ENCODE measurements around the gene IDH3A. TPM values are rescaled to one million over a fixed set of nuclear protein-coding genes. Genes with fewer than 3 reads are reported as not detected.
A peak's percentile ranks its signal among the peaks of the same experiment; 100 is the strongest.
"Not testable (repeated sequence)": the region's sequence is repeated elsewhere in the genome, so short reads cannot be mapped to it uniquely, and the experiment has no call there.

IDH3A gene
- total RNA-seq, 2 donors from 2014 or later = 61.9 to 176 TPM

- Mint-ChIP-seq H3K4me3 (peak overlapping the region; percentile 93), H3K9me3 (no peaks in the 10 kb centered on the region), H3K4me1 (peaks cover 17% of the 10 kb centered on the region), H3K36me3 (ENCODE audit: low read depth) (peaks cover 6% of the 10 kb centered on the region), H3K27ac (no peak overlapping the region), H3K27me3 (no peaks in the 10 kb centered on the region)
- no peak for ATAC-seq (replicated peaks)
These were observed 2.6 kb upstream of the IDH3A start for GRCh38 chr15:78146425-78147154.

GRCh38 chr15:78147566-78147965 is 1.6 kb upstream of the IDH3A start:
- Mint-ChIP-seq H3K4me1 (peaks cover 17% of the 10 kb centered on the region), H3K4me3 (peak overlapping the region; percentile 93), H3K9me3 (no peaks in the 10 kb centered on the region), H3K27ac (peak overlapping the region; percentile 91), H3K27me3 (no peaks in the 10 kb centered on the region), H3K36me3 (ENCODE audit: low read depth) (peaks cover 9% of the 10 kb centered on the region)
- ATAC-seq (replicated peaks) = no peak

GRCh38 chr15:78148392-78149067 is 632 bp upstream of the IDH3A start:
- peak; percentile 8 for ATAC-seq (replicated peaks)
- peaks cover 22% of the 10 kb centered on the region for H3K4me1 Mint-ChIP-seq
- H3K36me3 Mint-ChIP-seq (ENCODE audit: low read depth) = peaks cover 19% of the 10 kb centered on the region
- H3K27ac Mint-ChIP-seq = peak overlapping the region; percentile 91
- no peaks in the 10 kb centered on the region for H3K9me3 Mint-ChIP-seq
- peak overlapping the region; percentile 93 for H3K4me3 Mint-ChIP-seq
- H3K27me3 Mint-ChIP-seq = no peaks in the 10 kb centered on the region

DNA sequence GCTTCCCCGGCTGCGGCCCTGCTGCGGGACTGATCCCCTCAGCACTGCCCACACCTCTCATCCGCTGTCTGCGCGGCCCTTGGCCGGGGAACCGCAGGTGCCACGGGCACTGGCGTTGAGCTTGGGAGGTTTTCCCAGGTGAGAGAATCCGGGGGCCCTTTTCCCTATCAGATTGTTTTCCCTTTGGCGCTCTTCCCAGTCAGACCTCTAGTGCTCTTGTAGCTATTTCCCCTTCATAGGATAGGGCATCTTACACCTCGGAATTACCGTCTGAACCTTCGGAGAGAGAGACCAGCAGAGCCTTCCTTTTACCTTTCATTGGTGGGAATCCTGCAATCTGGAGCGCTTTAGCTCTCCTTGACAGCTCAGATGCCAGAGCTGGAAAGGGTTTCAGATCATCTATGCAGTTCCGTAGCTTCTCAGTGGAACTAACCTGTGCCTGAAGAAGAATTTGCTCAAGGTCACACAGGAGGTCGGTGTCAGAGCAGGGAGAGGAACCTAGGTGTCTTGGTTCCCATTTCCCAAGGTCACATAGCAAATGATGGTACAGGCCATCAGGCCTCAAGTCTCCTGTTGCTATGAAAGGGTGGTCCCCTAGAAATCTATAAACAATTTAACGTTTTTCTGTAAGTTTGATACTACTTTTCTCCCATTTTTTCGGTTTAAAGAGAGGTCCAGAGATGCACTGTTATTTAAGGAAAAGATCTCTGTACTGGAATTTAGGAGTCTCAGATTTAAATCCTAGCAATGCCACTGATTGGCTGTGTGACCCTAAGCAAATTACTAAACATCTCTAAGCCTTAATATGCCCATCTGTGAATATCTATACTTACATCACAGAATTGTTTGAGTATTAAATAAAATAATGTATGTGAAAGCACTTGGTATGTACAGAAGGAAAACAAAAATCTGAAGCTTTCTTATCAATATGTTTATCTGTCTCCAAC is 916 bp downstream of the IDH3A start:
- Mint-ChIP-seq H3K27me3 (no peaks in the 10 kb centered on the region), H3K27ac (peak overlapping the region; percentile 95), H3K36me3 (ENCODE audit: low read depth) (peaks cover 24% of the 10 kb centered on the region), H3K9me3 (no peaks in the 10 kb centered on the region), H3K4me1 (peaks cover 22% of the 10 kb centered on the region), H3K4me3 (peak overlapping the region; percentile 93)
- ATAC-seq (replicated peaks) = no peak

GRCh38 chr15:78151075-78151474 is 1.9 kb downstream of the IDH3A start:
- Mint-ChIP-seq H3K36me3 (ENCODE audit: low read depth) (peaks cover 34% of the 10 kb centered on the region), H3K4me3 (peak overlapping the region; percentile 93), H3K27ac (peak overlapping the region; percentile 39), H3K4me1 (peaks cover 22% of the 10 kb centered on the region)
- H3K9me3 Mint-ChIP-seq; H3K27me3 Mint-ChIP-seq; ATAC-seq (replicated peaks): not testable (repeated sequence)

DNA sequence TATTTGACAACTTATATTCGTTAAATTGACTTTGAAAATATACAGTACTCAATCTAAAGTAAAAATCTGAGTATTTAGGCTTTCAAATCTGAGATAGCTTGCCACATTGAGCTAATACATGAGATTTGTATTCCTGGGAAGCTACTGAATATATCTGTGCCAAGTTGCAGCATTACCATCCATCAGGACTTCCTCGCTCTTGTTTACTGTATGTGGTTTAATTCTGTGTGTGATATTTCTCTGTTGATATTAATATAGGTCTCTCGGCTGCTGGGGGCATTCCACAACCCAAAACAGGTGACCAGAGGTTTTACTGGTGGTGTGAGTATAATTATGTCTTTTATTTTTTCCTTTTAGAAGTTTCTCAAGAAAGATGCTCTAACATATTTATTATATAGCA is 5.8 kb downstream of the IDH3A start:
- peaks cover 14% of the 10 kb centered on the region for H3K4me1 Mint-ChIP-seq
- no peak overlapping the region for H3K4me3 Mint-ChIP-seq
- H3K36me3 Mint-ChIP-seq (ENCODE audit: low read depth) = peaks cover 70% of the 10 kb centered on the region
- no peak overlapping the region for H3K27ac Mint-ChIP-seq
- no peaks in the 10 kb centered on the region for H3K27me3 Mint-ChIP-seq
- ATAC-seq (replicated peaks) = no peak
- H3K9me3 Mint-ChIP-seq = no peaks in the 10 kb centered on the region

- ATAC-seq (replicated peaks) = no peak
- no peak overlapping the region for H3K27ac Mint-ChIP-seq
- H3K4me1 Mint-ChIP-seq = peaks cover 12% of the 10 kb centered on the region
- H3K36me3 Mint-ChIP-seq (ENCODE audit: low read depth) = peaks cover 72% of the 10 kb centered on the region
- H3K9me3 Mint-ChIP-seq = no peaks in the 10 kb centered on the region
- no peak overlapping the region for H3K4me3 Mint-ChIP-seq
- H3K27me3 Mint-ChIP-seq = no peaks in the 10 kb centered on the region
These were observed 6.3 kb downstream of the IDH3A start for GRCh38 chr15:78155355-78155939.

- Mint-ChIP-seq H3K4me3 (no peak overlapping the region), H3K36me3 (ENCODE audit: low read depth) (peaks cover 75% of the 10 kb centered on the region), H3K4me1 (peaks cover 4% of the 10 kb centered on the region), H3K9me3 (no peaks in the 10 kb centered on the region), H3K27ac (no peak overlapping the region), H3K27me3 (no peaks in the 10 kb centered on the region)
- no peak for ATAC-seq (replicated peaks)
These were observed 7.5 kb downstream of the IDH3A start for GRCh38 chr15:78156653-78157052.

GRCh38 chr15:78157203-78157602 is 8.0 kb downstream of the IDH3A start:
- H3K9me3 Mint-ChIP-seq = no peaks in the 10 kb centered on the region
- H3K4me1 Mint-ChIP-seq = peaks cover 4% of the 10 kb centered on the region
- no peak overlapping the region for H3K27ac Mint-ChIP-seq
- H3K36me3 Mint-ChIP-seq (ENCODE audit: low read depth) = peaks cover 80% of the 10 kb centered on the region
- no peak overlapping the region for H3K4me3 Mint-ChIP-seq
- no peak for ATAC-seq (replicated peaks)
- H3K27me3 Mint-ChIP-seq = no peaks in the 10 kb centered on the region

DNA sequence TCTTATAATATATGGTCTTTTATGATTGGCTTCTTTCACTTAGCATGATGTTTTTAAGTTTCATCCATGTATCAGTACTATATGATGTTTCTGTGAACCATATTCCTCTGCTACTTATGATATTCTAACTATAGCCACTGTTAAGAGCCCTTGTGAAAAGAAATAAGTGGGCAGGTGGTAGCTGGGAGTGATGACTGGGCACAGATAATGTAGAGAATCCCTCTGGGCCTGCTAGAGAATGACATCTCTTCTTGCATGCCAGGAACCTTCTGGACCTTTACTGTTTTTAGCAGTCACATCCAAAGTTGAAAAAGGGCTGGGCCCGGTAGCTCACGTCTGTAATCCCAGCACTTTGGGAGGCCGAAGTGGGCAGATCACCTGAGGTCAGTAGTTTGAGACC is 10.2 kb downstream of the IDH3A start:
- no peaks in the 10 kb centered on the region for H3K4me1 Mint-ChIP-seq
- H3K36me3 Mint-ChIP-seq (ENCODE audit: low read depth) = peaks cover 88% of the 10 kb centered on the region

DNA sequence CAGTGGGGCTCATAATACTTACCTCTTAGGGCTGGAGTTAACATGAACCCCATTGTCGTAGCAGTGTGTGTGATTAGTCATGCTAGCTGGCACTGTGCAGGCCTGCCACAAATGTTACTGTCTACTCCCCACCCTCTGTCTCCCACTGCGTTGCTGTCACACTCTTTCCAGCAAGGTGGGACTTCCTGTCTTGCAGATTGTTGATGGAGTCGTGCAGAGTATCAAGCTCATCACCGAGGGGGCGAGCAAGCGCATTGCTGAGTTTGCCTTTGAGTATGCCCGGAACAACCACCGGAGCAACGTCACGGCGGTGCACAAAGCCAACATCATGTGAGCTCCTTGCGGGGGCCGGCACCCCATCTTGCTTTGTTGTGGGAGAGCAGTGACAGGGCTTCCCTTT is 12.9 kb downstream of the IDH3A start:
- no peak overlapping the region for H3K27ac Mint-ChIP-seq
- no peaks in the 10 kb centered on the region for H3K4me1 Mint-ChIP-seq
- H3K4me3 Mint-ChIP-seq = no peak overlapping the region
- H3K9me3 Mint-ChIP-seq = no peaks in the 10 kb centered on the region
- no peak for ATAC-seq (replicated peaks)
- H3K36me3 Mint-ChIP-seq (ENCODE audit: low read depth) = peaks cover 90% of the 10 kb centered on the region
- H3K27me3 Mint-ChIP-seq = no peaks in the 10 kb centered on the region

More for the DNA sequence above, 10.2 kb downstream of the IDH3A start:
- Mint-ChIP-seq H3K9me3 (no peaks in the 10 kb centered on the region), H3K27ac (no peak overlapping the region), H3K27me3 (no peaks in the 10 kb centered on the region), H3K4me3 (no peak overlapping the region)
- ATAC-seq (replicated peaks) = no peak

DNA sequence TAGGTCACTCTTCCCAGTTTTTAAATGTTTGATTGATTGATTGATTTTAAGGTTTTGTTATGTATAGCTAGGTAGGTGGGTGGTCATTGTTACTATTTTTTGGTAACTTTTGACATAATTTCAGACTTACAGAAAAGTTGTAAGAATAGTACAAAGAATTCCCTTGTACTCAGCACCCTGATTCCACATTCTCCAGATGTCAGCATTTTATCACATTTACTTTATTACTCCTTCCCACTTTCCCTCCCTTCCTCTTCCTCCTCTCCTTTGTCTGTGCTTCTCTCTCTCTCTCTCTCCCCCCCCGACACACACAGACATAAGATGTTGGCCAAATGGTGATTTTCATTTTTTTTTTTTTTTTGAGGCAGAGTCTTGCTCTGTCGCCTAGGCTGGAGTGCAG is 14.8 kb downstream of the IDH3A start:
- Mint-ChIP-seq H3K4me1 (no peaks in the 10 kb centered on the region), H3K4me3 (no peak overlapping the region), H3K9me3 (no peaks in the 10 kb centered on the region), H3K36me3 (ENCODE audit: low read depth) (peaks cover 92% of the 10 kb centered on the region), H3K27ac (peak overlapping the region; percentile 7), H3K27me3 (no peaks in the 10 kb centered on the region)
- no peak for ATAC-seq (replicated peaks)

- no peaks in the 10 kb centered on the region for H3K4me1 Mint-ChIP-seq
- no peaks in the 10 kb centered on the region for H3K9me3 Mint-ChIP-seq
- peak; percentile 100 for ATAC-seq (replicated peaks)
- H3K4me3 Mint-ChIP-seq = peak overlapping the region; percentile 8
- peak overlapping the region; percentile 77 for H3K27ac Mint-ChIP-seq
- peaks cover 98% of the 10 kb centered on the region for H3K36me3 Mint-ChIP-seq (ENCODE audit: low read depth)
- no peaks in the 10 kb centered on the region for H3K27me3 Mint-ChIP-seq
These were observed 18.2 kb downstream of the IDH3A start for GRCh38 chr15:78167227-78167888.

GRCh38 chr15:78168608-78169007 is 19.4 kb downstream of the IDH3A start:
- Mint-ChIP-seq H3K4me1 (no peaks in the 10 kb centered on the region), H3K4me3 (no peak overlapping the region), H3K27me3 (no peaks in the 10 kb centered on the region), H3K27ac (peak overlapping the region; percentile 38), H3K9me3 (no peaks in the 10 kb centered on the region), H3K36me3 (ENCODE audit: low read depth) (peaks cover 90% of the 10 kb centered on the region)
- no peak for ATAC-seq (replicated peaks)

Measured in activated T-helper 17 cell treated with anti-CD3 and anti-CD28 coated beads, Interleukin-2, amount 50 U/mL, for 72 hours (primary cell).